Suppressor macrophage (primary cell): ENCODE data around the gene LAMTOR5.

ENCODE experiments used
- DNase-seq, 4 experiments: peaks; one replicate each; pipeline ENCODE4 v3.0.0-alpha.2; 2020 to 2022

The LAMTOR5 gene

DNA sequence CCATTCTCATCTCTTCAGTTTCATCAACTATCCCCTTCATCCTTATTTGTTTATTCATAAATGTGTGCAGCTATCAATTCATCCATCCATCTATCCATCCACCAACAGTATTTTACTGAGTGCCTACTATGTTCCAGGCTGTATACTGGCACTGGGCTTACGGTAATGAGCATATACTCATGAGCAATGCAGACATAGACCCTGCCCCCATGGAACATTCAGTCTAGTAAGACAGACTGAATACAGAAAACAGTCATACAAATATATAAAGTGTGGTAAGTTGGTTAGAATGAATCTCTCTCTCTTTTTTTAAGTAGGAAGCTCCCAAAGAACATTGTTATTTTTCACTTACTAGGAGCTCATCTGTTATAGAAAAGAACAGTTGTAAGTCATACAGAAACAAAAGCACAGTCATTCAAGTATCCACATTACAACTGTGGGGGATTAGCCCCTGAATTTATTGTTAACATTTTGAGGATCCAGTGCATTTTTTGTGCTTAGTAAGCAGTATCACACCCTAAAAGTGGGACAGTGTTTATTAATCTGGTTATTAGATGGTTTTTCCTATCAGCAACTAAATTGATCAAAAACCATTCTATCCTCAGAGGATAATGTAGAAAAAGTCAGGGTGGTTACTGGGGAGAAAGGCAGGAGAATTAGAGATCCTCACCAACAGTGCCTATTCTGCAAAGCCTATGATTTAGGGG lies 20.3 kb downstream of the LAMTOR5 start:
- no peak for DNase-seq

DNA sequence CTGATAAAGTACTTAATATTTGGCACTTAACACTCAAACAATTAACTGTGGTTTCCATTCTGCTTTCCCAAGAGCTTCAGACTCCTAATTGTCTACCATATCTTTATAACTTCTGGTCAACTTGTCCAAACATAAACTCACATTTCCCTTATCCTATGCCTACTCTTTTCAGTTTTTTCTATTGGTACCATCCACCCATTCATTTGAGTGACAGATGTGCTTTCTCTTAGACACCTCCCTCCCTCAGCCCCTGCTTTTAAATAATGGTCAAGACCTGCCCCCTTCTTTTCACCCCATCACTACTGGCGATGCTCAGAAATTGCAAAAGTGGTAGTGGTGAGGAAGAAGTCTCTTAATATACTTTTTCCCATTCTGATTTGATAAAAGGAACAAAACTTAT lies 22.1 kb downstream of the LAMTOR5 start:
- DNase-seq: no peak

DNA sequence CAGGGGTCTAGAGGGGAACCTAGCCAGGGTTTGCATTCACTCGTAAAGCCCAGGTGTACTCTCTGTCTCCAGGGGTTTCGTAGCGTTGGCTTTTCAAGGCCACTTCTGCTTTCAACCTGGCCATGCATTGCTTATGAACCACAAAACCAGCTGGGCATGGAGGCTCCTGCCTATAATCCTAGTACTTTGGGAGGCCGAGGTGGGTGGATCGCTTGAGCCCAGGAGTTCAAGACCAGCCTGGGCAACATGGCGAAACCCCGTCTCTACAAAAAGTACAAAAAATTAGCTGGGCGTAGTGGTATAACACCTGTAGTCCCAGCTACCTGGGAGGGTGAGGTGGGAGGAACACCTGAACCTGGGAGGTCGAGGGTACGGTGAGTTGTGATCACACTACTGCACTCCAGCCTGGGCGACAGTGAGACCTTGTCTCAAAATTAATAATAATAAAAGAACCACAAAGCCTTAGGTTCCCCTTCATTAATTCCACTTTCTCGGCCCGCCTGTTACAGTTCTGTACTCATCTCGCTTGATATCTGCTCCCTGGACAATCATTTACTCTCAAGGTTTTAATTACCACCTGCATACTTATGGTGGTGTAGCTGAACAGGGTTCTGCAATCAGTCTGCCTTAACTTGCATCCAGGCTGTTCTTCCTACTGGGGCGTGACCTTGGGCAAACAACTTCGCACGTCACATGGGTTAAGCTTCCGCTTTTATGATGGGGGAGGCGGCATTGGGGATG lies 22.7 kb downstream of the LAMTOR5 start:
- peak in 2 of 4 experiments; percentile 17 to 20 for DNase-seq

DNA sequence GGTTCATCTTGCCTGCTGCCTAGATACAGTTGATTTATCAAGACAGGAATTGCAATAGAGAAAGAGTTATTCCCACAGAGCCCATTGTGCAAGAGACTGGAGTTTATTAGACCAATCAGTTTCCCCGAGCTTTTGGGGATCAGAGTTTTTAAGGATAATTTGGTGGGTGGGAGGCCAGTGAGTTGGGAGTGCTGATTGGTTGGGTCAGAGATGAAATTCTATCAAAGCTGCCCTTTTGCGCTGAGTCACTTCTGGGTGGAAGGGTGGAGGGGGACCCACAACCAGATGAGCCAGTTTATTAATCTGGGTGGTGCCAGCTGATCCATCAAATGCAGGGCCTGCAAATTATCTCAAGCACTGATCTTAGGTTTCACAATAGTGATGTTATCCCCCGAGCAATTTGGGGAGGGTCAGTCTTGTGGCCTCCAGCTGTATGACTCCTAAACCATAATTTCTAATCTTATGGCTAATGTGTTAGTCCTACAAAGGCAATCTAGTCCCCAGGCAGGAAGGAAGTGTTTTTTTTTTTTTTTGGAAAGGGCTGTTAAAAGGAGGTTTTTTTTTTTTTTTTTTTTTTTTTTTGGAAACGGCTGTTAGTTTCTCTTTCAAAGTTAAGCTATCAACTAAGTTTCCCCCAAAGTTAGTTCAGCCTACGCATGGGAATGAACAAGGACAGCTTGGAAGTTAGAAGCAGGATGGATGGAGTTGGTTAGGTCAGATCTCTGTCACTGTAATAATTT lies 24.1 kb downstream of the LAMTOR5 start:
- peak in 1 of 4 experiments; percentile 19 for DNase-seq

DNA sequence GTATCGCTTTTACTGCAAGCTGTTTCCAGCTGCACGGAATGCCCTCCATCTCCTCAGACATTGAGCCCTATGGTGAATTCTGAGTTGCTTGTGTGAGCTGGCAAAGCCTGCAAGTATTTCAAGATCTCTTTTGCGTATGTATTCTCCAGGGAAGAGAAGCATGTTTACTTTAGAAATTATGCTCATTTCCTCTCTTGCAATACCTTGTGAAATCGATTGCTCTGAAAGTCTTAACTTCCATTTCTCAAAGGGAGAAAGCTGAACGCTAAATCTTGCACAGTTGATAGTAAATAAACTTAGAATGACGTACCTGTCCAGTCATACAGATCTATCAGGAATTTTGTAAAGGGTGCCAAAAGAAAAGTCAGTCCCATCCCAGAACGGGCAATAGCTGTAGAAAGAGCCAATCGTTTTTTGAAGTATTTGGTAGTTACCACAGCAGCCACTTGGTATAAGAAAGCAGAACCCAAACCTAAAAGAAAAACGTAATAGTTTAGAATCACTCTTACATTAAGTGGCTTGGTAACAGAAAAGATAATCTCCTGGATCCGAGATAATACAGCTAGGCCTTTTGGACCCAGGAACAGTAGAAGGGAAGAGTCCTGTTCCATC lies 26.7 kb downstream of the LAMTOR5 start:
- DNase-seq: peak; percentile 6 to 65 (median 50)

DNA sequence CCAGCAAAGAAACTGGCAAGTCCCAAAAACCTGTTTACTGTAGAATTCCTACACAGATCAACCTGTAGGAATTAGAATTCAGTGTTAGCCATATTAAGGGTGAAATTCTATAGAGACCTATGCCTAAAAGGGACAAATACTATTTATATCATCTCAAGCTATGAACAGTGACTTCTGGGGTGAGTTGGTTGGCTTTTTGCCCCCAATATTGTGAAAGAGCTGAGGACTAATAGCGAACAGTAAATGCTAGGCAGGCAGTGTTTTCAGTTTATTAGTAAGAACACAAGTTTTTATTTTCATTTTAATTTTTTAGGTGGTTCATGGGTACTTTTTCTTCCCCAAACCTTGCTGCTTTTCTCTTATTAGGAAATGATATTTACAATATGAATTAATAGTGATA lies 32.0 kb downstream of the LAMTOR5 start:
- DNase-seq: no peak

- no peak for DNase-seq
These were observed 36.7 kb downstream of the LAMTOR5 start for GRCh38 chr1:110370827-110371226.

- no peak for DNase-seq
These were observed 43.3 kb downstream of the LAMTOR5 start for GRCh38 chr1:110364221-110364620.

DNA sequence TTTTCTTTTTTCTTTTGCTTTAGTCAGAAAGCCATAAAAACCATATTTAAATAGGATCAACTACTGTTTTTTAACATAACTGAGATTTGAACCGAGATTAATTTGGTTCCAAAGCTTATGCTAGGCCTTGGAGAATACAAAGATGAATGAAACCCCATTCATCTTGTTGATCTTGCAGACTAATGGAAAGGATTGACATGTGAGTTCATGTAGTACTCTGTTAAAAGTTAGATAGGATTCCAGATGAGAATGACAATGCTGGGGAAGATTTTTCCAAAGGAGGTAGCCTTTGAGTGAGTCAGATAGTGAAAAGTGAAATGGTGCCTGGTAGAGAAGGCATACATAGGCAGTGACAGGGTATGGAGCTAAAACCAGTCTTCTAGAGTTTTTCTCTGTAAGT lies 45.6 kb downstream of the LAMTOR5 start:
- no peak for DNase-seq

DNA sequence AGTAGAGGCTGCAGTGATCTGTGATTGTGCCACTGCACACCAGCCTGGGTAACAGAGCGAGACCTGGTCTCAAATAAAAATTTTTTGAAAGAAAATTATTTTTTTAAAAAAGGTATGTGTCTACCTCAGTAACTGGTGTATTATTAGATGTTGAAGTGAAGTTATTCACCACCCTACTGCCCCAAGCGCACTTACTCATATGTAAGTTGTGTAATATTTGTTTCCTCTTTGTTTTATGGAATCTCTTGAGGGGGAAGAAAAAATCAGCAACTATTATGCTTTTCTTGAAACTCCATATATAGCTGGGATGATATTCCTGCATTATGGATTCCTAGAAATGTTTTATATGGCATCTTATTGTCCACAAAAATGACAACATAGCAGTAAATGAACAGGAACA lies 47.1 kb downstream of the LAMTOR5 start:
- DNase-seq: peak; percentile 9 to 53 (median 30)

GRCh38 chr1:110356379-110356778 lies 51.1 kb downstream of the LAMTOR5 start:
- DNase-seq: no peak

GRCh38 chr1:110355321-110355720 lies 52.2 kb downstream of the LAMTOR5 start:
- DNase-seq: no peak
